Posterior cingulate gyrus (tissue), 11 donors: ENCODE data around the gene CTSO.
"Not testable (repeated sequence)": the region's sequence is repeated elsewhere in the genome, so short reads cannot be mapped to it uniquely, and the experiment has no call there.

ENCODE experiments used
- DNase-seq, 10 donors: peaks; one replicate each; pipeline versions ENCODE4 v3.0.0 to v3.0.0-alpha.2; 2020 to 2021; ENCODE audit warnings: mixed read lengths in 3 of 10
- intact Hi-C: fragments of 100-400 bp; cut with DNase I; formaldehyde crosslinking; loops from one replicate; pipeline ENCODE4 v1.15.1; 2023

Gene CTSO

GRCh38 chr4:155908187-155909139 is 45.2 kb downstream of the CTSO start:
- intact Hi-C loops, result no loop called here

GRCh38 chr4:155907556-155907955 is 46.1 kb downstream of the CTSO start:
- no peak for DNase-seq
- intact Hi-C loops, result no loop called here

More at GRCh38 chr4:155908187-155909139, 45.2 kb downstream of the CTSO start:
- no peak for DNase-seq

GRCh38 chr4:155906554-155907247 is 47.0 kb downstream of the CTSO start:
- intact Hi-C loops, result no loop called here
- DNase-seq, result no peak

- no peak for DNase-seq
- intact Hi-C loops, result no loop called here
Measured at GRCh38 chr4:155904331-155904730, 49.3 kb downstream of the CTSO start.

- no peak for DNase-seq
- intact Hi-C loops, result no loop called here
Measured at GRCh38 chr4:155903453-155903852, 50.2 kb downstream of the CTSO start, which contains the start of gene TDO2. Gene TDO2 (plus strand): TSS chr4:155903696. CDS start chr4:155903759, 63 bp downstream.

GRCh38 chr4:155901013-155901412 is 52.7 kb downstream of the CTSO start:
- no peak for DNase-seq

GRCh38 chr4:155900381-155900780 is 53.3 kb downstream of the CTSO start:
- intact Hi-C loops, result no loop called here
- DNase-seq, result no peak

More at GRCh38 chr4:155901013-155901412, 52.7 kb downstream of the CTSO start:
- intact Hi-C loops, result no loop called here

GRCh38 chr4:155899891-155900290 is 53.8 kb downstream of the CTSO start:
- intact Hi-C loops, result no loop called here
- no peak for DNase-seq

GRCh38 chr4:155898371-155898770 is 55.3 kb downstream of the CTSO start:
- intact Hi-C loops, DNase-seq: not testable (repeated sequence)

GRCh38 chr4:155891058-155891457 is 62.6 kb downstream of the CTSO start:
- intact Hi-C loops, result no loop called here
- DNase-seq, result no peak

- intact Hi-C loops, result no loop called here
- DNase-seq, result no peak
Measured at GRCh38 chr4:155889946-155890345, 63.7 kb downstream of the CTSO start.

GRCh38 chr4:155889031-155889793 is 64.5 kb downstream of the CTSO start:
- intact Hi-C loops, result no loop called here
- DNase-seq, result no peak

- intact Hi-C loops, result no loop called here
- DNase-seq, result no peak
Measured at GRCh38 chr4:155887847-155888570, 65.7 kb downstream of the CTSO start.

GRCh38 chr4:155887045-155887444 is 66.6 kb downstream of the CTSO start:
- intact Hi-C loops, result no loop called here
- DNase-seq, result no peak

- no peak for DNase-seq
- intact Hi-C loops, result no loop called here
Measured at GRCh38 chr4:155885666-155886065, 68.0 kb downstream of the CTSO start.

- intact Hi-C loops, result no loop called here
- no peak for DNase-seq
Measured at GRCh38 chr4:155883895-155884294, 69.8 kb downstream of the CTSO start.

GRCh38 chr4:155881555-155881954 is 72.1 kb downstream of the CTSO start:
- intact Hi-C loops, result no loop called here
- no peak for DNase-seq

- intact Hi-C loops, result no loop called here
- no peak for DNase-seq
Measured at GRCh38 chr4:155879767-155880166, 73.9 kb downstream of the CTSO start.

GRCh38 chr4:155878611-155879010 is 75.1 kb downstream of the CTSO start:
- intact Hi-C loops, result no loop called here
- no peak for DNase-seq

GRCh38 chr4:155877971-155878370 is 75.7 kb downstream of the CTSO start:
- intact Hi-C loops, result no loop called here
- DNase-seq, result no peak
